ENCODE results near the gene MAP2K6.
A peak's percentile ranks its signal among the peaks of the same experiment; 100 is the strongest.

MAP2K6 gene

DNA sequence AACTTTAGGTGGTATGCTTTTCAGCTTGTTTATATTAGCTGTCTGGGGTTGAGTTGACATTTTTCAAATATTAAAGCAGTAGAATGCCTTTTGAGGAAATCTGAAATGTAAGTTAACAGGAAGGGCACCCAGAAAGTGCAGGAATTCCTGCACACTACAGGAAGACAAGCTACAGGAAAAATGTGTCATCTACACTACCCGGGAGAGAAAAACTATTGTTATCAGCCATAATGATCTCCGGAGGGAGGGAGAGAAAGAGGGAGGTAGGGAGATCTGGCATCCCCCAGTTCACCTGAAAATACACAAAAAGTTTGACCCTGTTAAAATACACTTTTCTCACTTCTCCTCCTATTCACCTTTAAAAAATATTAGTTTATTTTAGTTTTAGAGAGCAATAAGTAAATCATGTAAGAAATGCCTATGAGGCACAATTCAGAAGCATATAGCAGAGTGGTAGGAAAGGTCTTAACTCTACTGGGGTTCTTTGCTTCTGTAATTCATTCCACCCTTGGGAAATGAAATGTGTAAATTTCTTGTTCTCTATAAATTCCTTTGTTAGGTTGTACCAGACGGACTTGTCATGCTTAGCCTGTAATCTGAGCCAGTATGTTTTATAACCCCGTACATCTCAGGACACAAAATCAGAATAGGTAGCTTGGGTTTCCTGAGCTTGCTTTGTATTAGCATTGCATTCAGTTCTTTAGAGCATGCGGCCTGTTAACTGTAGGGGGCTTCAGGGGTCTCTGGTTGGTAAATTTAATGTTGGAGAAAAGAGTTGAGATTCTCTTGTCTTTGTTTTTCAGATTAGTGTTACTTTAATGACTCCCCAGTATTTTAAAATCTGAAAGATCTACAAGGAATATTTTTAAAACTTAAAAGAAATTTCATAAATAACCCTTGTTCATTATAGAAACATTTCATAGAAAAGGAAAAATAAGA is 3.3 kb downstream of the MAP2K6 start:
- Mint-ChIP-seq H3K27me3 (no peaks in the 10 kb centered on the region), H3K4me1 (peaks cover 15% of the 10 kb centered on the region), H3K9me3 (no peaks in the 10 kb centered on the region), H3K4me3 (peak overlapping the region; percentile 49), H3K36me3 (peaks cover 6% of the 10 kb centered on the region), H3K27ac (peak overlapping the region; percentile 48)

DNA sequence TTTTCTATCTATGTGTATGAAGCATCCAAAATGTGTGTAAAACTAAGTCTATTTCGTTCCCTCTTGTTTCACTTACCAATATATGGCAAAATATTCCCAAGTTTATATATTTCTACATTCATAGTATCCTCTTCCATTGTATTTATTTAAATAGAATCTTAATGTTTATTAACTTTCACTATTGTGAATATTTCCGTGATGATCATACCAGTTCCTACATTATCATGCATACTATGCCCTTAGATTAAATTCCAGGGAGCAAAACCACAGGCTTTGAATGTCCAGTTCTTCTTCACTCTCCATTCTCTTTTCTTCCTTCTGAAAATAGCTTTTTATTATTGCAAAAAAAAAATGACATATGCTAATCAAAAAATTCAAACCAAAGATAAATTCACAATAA is 4.0 kb downstream of the MAP2K6 start:
- peaks cover 22% of the 10 kb centered on the region for H3K4me1 Mint-ChIP-seq
- no peak overlapping the region for H3K4me3 Mint-ChIP-seq
- peaks cover 8% of the 10 kb centered on the region for H3K36me3 Mint-ChIP-seq
- H3K27me3 Mint-ChIP-seq, result no peaks in the 10 kb centered on the region
- no peak overlapping the region for H3K27ac Mint-ChIP-seq
- no peaks in the 10 kb centered on the region for H3K9me3 Mint-ChIP-seq

DNA sequence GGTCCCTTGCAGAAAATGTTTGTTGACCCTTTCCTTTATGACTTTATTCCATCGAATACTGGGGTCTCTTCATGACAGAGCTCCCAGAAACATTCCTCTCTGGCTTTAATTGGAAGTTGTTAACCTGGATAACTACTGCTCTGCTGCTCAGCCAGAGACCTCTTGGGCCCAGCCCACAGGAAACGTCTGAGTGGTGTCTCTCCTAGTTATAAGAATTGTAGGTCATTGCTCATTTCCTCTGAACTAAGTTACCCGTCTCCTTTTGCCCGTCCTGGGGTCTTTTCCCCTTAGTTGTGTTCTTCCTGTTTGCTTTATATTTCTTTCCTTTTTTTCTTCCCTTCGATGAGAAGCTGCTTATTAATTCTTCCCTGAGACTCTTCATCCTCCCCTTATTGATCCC is 9.0 kb downstream of the MAP2K6 start:
- H3K4me3 Mint-ChIP-seq, result no peak overlapping the region
- no peaks in the 10 kb centered on the region for H3K27me3 Mint-ChIP-seq
- no peaks in the 10 kb centered on the region for H3K9me3 Mint-ChIP-seq
- H3K36me3 Mint-ChIP-seq, result peaks cover 11% of the 10 kb centered on the region
- H3K4me1 Mint-ChIP-seq, result peaks cover 62% of the 10 kb centered on the region
- no peak overlapping the region for H3K27ac Mint-ChIP-seq

DNA sequence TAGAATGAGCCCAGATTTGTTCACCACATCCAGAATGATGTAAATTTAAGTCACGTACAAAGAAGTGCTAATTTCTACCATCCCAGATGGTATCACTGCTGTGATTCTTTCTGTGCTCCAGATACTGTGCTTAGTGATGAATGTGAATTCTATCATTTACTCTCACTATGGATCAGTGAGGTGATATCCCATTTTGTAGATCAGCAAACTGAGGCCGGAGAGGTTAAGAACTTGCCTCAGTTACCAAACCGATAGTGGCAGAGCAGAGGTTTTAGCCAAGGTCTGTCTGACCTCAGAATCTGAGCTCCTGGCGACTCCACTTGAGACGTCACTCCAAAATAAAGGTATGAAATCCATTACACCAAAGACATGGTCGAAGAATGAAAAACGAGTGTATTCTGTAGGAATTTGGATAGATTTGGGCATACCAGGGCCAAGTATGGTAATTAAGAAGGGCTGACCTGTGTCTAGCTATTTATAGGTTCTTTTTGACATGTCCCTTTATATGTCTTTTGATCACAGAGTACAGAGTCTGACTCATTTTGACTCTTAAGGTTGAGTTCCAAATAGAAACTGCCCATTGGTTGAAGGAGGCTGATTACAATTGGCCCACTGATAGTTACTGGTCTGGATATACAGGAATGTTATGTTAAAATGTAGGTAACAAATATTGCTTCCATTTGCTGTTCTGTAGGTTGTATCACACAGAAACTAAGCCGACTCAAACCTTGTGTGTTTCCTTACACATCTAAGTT is 10.0 kb downstream of the MAP2K6 start:
- no peaks in the 10 kb centered on the region for H3K9me3 Mint-ChIP-seq
- peaks cover 72% of the 10 kb centered on the region for H3K4me1 Mint-ChIP-seq
- H3K27ac Mint-ChIP-seq, result no peak overlapping the region
- peaks cover 11% of the 10 kb centered on the region for H3K36me3 Mint-ChIP-seq
- H3K27me3 Mint-ChIP-seq, result no peaks in the 10 kb centered on the region
- no peak overlapping the region for H3K4me3 Mint-ChIP-seq

DNA sequence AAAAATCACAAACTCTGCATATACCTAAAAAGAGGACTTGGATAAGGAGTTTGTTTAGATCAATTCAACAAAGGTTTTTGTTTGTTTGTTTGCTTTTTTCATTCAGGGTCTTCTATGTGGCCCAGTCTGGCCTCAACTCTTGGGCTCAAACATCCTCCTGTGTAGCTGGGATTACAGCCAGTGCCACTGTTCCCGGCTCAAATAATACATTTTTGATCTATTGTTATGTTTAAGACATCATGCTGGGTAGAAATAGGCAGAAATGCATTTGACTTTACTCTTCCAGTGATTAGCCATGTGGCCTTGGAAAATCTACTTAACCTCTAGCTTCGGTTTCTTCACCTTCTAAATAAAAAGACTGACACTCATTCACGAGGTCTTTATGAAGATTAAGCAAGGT is 11.5 kb downstream of the MAP2K6 start:
- H3K27me3 Mint-ChIP-seq, result no peaks in the 10 kb centered on the region
- H3K4me3 Mint-ChIP-seq, result no peak overlapping the region
- H3K36me3 Mint-ChIP-seq, result peaks cover 6% of the 10 kb centered on the region
- H3K4me1 Mint-ChIP-seq, result peaks cover 78% of the 10 kb centered on the region
- no peaks in the 10 kb centered on the region for H3K9me3 Mint-ChIP-seq
- no peak overlapping the region for H3K27ac Mint-ChIP-seq

DNA sequence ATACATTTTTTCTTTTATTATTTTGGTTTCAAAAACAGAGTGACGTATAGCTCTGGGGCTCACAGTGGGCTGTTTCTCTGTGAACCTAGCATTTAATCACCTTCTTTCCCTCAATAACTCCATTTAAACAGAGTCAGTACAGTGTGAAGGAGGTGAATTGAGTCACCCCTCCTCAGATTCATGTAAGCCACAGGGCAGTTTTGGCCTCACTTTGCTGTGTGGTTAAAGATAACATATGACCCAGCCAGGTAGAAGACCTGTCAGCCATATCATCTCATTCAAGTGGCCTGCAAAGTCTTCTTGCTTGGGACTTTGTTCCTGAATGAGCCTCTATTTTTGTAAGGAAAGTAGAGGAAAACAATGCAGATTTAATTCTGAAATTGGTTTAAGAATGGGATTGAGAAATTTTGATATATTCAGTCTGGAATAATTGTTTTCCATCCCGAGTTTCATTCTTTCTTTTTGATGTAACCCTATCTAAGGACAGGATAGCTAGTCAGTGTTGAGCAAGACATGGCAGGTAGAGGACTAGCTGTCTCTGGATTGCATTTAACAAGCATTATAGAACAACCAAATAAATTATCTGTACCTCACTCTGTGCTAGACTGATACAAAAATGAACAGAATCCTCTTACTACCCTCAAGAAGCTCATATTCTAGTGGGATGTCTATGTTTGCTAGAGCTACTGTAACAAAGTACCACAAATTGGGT is 13.1 kb downstream of the MAP2K6 start:
- no peaks in the 10 kb centered on the region for H3K27me3 Mint-ChIP-seq
- peaks cover 80% of the 10 kb centered on the region for H3K4me1 Mint-ChIP-seq
- H3K4me3 Mint-ChIP-seq, result no peak overlapping the region
- no peak overlapping the region for H3K27ac Mint-ChIP-seq
- H3K9me3 Mint-ChIP-seq, result no peaks in the 10 kb centered on the region
- H3K36me3 Mint-ChIP-seq, result peaks cover 4% of the 10 kb centered on the region

DNA sequence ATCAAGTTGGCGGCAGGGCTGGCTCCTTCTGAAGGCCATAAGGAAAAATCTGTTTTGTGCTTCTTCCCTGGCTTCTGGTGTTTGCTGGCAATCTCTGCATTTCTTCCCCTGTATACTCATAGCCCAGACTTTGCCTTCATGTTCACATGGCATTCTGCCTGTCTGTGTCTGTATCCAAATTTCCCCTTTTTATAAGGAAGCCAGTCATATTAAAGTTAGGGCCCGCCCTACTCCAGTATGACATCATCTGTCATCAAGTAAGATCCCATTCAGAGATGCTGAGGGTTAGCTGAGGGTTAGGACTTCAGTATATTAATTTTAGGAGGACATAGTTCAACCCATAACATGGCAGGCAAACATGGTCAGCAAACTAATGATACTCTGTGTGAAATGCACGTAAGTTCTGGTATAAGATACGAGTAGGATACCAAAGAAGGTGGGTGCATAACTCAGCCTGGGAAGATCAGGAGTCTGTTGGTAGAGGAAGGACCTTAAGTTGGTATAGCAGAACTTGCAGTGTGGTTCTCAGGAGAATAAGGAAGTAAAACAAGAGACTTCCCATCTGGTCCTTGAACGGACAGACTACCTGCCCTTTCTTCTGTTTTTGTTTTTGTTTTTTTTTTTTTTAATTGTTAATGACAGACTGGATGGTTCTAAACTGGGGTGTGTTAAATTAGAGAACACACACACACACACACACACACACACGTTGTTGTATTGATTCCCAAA is 13.9 kb downstream of the MAP2K6 start:
- Mint-ChIP-seq H3K4me3 (no peak overlapping the region), H3K27me3 (no peaks in the 10 kb centered on the region), H3K9me3 (no peaks in the 10 kb centered on the region), H3K4me1 (peaks cover 78% of the 10 kb centered on the region), H3K27ac (no peak overlapping the region), H3K36me3 (peaks cover 7% of the 10 kb centered on the region)

DNA sequence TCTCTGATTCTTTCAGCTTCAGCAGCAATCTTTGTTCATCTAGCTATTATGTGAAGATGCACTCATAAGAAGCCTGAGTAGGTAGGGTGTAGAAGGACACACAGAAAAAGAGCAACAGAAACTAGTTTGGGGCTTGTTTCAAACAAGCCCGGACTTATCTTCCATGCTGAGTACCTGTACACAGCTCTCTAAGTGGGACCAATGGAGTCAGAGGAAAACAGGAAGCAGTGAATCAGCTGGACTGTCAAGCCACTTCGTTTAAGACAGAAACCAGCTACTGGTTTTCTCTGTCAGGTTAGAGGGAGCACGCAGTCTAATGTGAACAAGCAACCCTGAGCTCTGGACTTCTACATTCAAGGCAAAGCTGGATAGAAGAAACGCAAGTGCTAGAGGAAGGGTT is 16.0 kb downstream of the MAP2K6 start:
- Mint-ChIP-seq H3K27ac (no peak overlapping the region), H3K9me3 (no peaks in the 10 kb centered on the region), H3K4me1 (peaks cover 72% of the 10 kb centered on the region), H3K4me3 (no peak overlapping the region), H3K27me3 (no peaks in the 10 kb centered on the region), H3K36me3 (peaks cover 10% of the 10 kb centered on the region)

DNA sequence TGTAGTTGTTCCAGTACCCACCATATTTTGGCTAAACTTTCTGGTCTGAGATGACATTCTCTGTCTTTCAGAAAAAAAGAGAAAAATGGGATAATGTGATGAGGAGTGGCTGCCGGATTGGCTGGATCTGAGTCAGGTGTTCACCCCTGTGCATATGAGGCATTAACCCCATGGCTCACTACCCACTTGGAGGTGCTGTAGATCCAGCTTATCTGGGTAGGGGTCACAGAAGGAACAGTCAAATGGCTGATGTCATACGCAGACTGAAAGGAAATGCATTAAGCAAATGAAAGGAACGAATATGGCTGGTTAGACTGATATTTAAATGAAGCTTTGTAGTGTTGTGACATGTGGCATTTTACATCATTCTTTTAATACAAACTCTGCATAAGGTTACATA is 17.3 kb downstream of the MAP2K6 start:
- no peaks in the 10 kb centered on the region for H3K27me3 Mint-ChIP-seq
- H3K9me3 Mint-ChIP-seq, result no peaks in the 10 kb centered on the region
- H3K4me3 Mint-ChIP-seq, result no peak overlapping the region
- H3K27ac Mint-ChIP-seq, result no peak overlapping the region
- H3K4me1 Mint-ChIP-seq, result peaks cover 60% of the 10 kb centered on the region
- H3K36me3 Mint-ChIP-seq, result peaks cover 10% of the 10 kb centered on the region

DNA sequence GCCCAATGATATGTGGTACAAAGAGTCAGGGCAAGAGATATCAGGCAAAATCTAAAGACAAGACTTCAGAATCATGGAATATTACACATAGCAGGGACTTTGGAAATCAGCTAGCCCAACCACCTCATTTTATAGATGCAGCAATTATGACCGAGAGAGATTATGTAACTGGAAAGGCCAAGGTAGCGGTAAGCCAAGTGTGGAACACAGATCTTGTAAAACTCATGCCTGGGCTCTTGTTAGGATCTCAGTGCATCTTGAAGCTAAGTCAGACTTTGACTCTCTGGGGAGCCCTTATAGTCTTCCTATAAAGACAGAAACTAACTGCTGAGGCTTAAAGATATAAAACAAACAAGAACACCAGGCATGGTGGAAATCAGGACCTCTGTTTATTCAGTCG is 18.6 kb downstream of the MAP2K6 start:
- Mint-ChIP-seq H3K27me3 (no peaks in the 10 kb centered on the region), H3K9me3 (no peaks in the 10 kb centered on the region), H3K4me1 (peaks cover 62% of the 10 kb centered on the region), H3K4me3 (no peak overlapping the region), H3K36me3 (peaks cover 15% of the 10 kb centered on the region), H3K27ac (no peak overlapping the region)

DNA sequence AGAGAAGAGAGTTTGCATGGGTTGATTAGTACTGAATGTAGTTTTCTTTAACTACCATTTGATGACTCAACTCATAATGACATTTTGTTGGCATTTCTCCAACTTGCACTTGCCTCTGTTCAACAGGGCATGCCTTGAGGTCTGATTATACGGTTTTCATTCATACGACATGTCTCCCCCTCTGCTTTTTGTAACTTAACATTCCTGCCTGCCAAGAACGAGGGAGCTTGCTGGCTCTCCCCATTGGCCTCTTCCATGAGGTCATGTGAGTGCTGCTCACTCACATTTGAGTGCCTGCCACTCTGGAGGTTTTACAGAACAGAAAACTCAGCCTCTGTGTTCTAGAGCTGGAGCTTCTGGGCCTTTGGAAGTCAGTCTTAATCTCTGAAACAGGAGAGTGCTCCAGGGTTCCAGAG is 19.7 kb downstream of the MAP2K6 start:
- no peaks in the 10 kb centered on the region for H3K9me3 Mint-ChIP-seq
- peaks cover 21% of the 10 kb centered on the region for H3K36me3 Mint-ChIP-seq
- no peaks in the 10 kb centered on the region for H3K27me3 Mint-ChIP-seq
- H3K4me1 Mint-ChIP-seq, result peaks cover 54% of the 10 kb centered on the region
- H3K4me3 Mint-ChIP-seq, result no peak overlapping the region
- no peak overlapping the region for H3K27ac Mint-ChIP-seq

DNA sequence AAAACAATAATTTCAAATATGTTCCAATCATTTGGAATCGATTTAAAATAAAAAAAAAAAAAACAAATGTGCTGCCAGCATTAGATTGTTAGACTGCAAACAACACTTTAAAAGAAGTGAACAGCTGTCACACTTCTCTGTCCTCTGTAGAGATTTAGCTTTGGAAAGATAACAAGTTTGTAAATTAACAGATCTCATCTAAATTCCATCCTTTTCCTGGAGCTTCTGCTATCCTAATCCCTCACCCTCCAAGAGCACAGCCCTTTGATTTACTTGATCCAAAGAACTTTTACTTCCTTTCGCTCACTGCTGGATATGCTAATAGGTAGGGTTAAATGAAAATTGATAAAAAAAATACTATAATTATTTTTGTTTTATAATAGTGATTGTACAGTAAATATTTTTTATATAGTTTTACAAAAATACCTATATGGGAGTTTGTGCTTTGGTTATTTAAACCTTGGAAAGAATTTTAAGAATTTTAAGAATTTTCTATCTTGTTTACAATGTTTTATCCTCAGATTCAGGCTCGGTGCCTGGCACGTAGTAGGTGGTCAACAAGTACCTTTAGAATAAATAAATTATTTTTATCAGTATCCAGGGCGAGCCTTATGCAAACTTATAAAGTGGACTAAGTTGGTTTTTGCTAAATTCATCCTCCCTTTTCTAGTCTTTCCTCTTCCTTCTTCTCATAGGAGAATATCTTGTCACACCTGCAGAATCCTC is 21.6 kb downstream of the MAP2K6 start:
- H3K36me3 Mint-ChIP-seq, result peaks cover 31% of the 10 kb centered on the region
- peaks cover 43% of the 10 kb centered on the region for H3K4me1 Mint-ChIP-seq
- no peak overlapping the region for H3K4me3 Mint-ChIP-seq
- no peaks in the 10 kb centered on the region for H3K9me3 Mint-ChIP-seq
- H3K27ac Mint-ChIP-seq, result no peak overlapping the region
- H3K27me3 Mint-ChIP-seq, result no peaks in the 10 kb centered on the region

DNA sequence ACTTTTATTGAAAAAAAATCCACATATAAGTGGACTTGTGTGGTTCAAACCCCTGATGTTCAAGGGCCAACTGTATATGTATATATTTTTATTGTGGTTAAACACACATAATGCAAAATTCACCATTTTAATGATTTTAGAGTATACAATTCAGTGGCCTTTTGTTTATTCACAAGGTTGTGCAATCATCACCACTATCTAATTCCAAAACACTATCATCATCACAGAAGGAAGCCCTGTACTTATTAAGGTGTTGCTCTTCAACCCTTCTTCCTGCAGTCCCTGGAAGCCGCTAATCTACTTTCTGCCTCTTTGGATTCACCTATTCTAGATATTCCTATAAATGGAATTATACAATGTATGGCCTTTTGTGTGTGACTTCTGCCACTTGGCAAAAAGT is 23.0 kb downstream of the MAP2K6 start:
- Mint-ChIP-seq H3K4me1 (peaks cover 35% of the 10 kb centered on the region), H3K36me3 (peaks cover 31% of the 10 kb centered on the region), H3K27me3 (no peaks in the 10 kb centered on the region), H3K4me3 (no peak overlapping the region), H3K9me3 (no peaks in the 10 kb centered on the region), H3K27ac (no peak overlapping the region)

DNA sequence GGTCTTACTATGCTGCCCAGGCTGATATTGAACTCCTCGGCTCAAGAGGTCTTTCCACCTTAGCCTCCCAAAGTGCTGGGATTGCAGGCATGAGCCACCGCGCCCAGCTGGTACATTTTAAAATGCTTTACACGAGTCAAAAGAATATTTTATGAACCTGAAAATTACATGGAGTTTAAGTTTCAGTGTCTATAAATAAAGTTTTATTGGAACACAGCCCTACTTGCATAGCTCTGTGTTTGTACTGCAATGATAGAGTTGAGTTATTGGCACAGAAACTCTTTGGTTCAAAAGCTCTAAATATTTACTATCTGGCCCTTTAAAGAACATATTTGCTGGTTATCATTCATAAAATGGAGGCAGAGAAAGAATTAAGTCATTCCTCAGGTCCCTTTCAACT is 24.3 kb downstream of the MAP2K6 start:
- Mint-ChIP-seq H3K36me3 (peaks cover 25% of the 10 kb centered on the region), H3K27ac (no peak overlapping the region), H3K9me3 (no peaks in the 10 kb centered on the region), H3K27me3 (no peaks in the 10 kb centered on the region), H3K4me3 (no peak overlapping the region), H3K4me1 (peaks cover 25% of the 10 kb centered on the region)

DNA sequence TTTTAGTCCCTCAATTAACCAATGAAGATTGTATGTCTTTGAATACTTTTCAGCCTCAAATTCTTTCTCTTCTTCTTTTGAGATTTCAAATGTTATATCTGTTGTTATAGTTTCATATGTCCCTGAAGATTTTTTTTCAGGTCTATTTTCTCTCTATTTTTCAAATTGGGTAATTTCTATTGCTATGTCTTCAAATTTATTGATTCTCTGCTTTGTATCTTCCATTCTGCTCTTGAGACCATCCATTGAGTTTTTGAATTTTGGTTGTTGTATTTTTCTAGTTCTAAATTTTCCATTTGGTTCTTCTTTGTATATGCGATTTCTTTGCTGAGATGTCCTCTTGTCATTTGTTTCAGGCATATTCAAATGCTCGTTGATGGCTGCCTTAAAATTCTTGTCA is 26.7 kb downstream of the MAP2K6 start:
- H3K9me3 Mint-ChIP-seq, result no peaks in the 10 kb centered on the region
- H3K36me3 Mint-ChIP-seq, result peaks cover 23% of the 10 kb centered on the region
- H3K4me1 Mint-ChIP-seq, result peaks cover 31% of the 10 kb centered on the region
- no peaks in the 10 kb centered on the region for H3K27me3 Mint-ChIP-seq
- H3K4me3 Mint-ChIP-seq, result no peak overlapping the region
- no peak overlapping the region for H3K27ac Mint-ChIP-seq
